ENCODE measurements around the gene PI4K2A.
A peak's percentile ranks its signal among the peaks of the same experiment; 100 is the strongest.

Gene PI4K2A

GRCh38 chr10:97714401-97715258 lies 74.2 kb downstream of the PI4K2A start (continued):
- no peak for TF ChIP-seq ZNF530 (tag by site-specific recombination; IDR thresholded peaks at IDR 0.05; ENCODE audit: low read depth)
- no peak for TF ChIP-seq ZNF157 (tag by site-specific recombination; IDR thresholded peaks at IDR 0.05)
- TF ChIP-seq ZNF184 (tag by site-specific recombination; IDR thresholded peaks at IDR 0.05): no peak
- TF ChIP-seq ZNF843 (tag by site-specific recombination; IDR thresholded peaks at IDR 0.05): no peak
- peak; percentile 53; the same call in 1 of the 2 replicates for TF ChIP-seq PRDM10 (tag by site-specific recombination; IDR thresholded peaks at IDR 0.05)
- no peak for TF ChIP-seq ZBTB44 (tag by site-specific recombination; IDR thresholded peaks at IDR 0.05)
- peak; percentile 92 for TF ChIP-seq ZNF398 (tag by site-specific recombination; IDR thresholded peaks at IDR 0.05)
- no peak for TF ChIP-seq HIC1 (tag by site-specific recombination; IDR thresholded peaks at IDR 0.05)
- no peak for TF ChIP-seq ZNF510 (tag by site-specific recombination; IDR thresholded peaks at IDR 0.05; ENCODE audit: insufficient replicate concordance)
- no peak for TF ChIP-seq ZNF223 (tag by site-specific recombination; IDR thresholded peaks at IDR 0.05)
- TF ChIP-seq ZNF174 (tag by site-specific recombination; IDR thresholded peaks at IDR 0.05): no peak
- TF ChIP-seq ZNF830 (tag by site-specific recombination; IDR thresholded peaks at IDR 0.05; ENCODE audit: low read depth): no peak
- TF ChIP-seq ZNF626 (tag by site-specific recombination; IDR thresholded peaks at IDR 0.05): no peak
- TF ChIP-seq IKZF3 (tag by site-specific recombination; IDR thresholded peaks at IDR 0.05): peak; percentile 78
- TF ChIP-seq ZNF585B (tag by site-specific recombination; IDR thresholded peaks at IDR 0.05): no peak
- TF ChIP-seq YY2 (tag by site-specific recombination; IDR thresholded peaks at IDR 0.05): no peak
- TF ChIP-seq ZNF292 (tag by site-specific recombination; IDR thresholded peaks at IDR 0.05; ENCODE audit: borderline replicate concordance, low read depth): no peak
- no peak for TF ChIP-seq YY1 (tag by site-specific recombination; IDR thresholded peaks at IDR 0.05)
- no peak for TF ChIP-seq ZNF704 (tag by site-specific recombination; IDR thresholded peaks at IDR 0.05)
- TF ChIP-seq ZNF211 (tag by site-specific recombination; IDR thresholded peaks at IDR 0.05; ENCODE audit: low read depth): no peak
- TF ChIP-seq ZNF155 (tag by site-specific recombination; IDR thresholded peaks at IDR 0.05): no peak
- no peak for TF ChIP-seq ZSCAN18 (tag by site-specific recombination; IDR thresholded peaks at IDR 0.05)
- no peak for TF ChIP-seq ATF2 (tag by site-specific recombination; IDR thresholded peaks at IDR 0.05; ENCODE audit: low read depth)
- no peak for TF ChIP-seq ZNF302 (tag by site-specific recombination; IDR thresholded peaks at IDR 0.05; ENCODE audit: low read depth)
- TF ChIP-seq ZNF785 (tag by site-specific recombination; IDR thresholded peaks at IDR 0.05): 0 out of 2 replicates have a peak, but pooled peaks have one; percentile 9
